Mesenchymal stem cell (in vitro differentiated cells and primary cell): ENCODE data around the gene TRMT112.

Source experiments
- DNase-seq: peaks from one replicate; pipeline ENCODE4 v3.0.0-alpha.2; 2013
- H2AFZ ChIP-seq: one replicate; pipeline ENCODE4 v1.6.1; 2013; ENCODE audit warnings: low read depth, mild to moderate bottlenecking, control low read depth, inconsistent platforms, low read length, moderate library complexity
- H2AK5ac ChIP-seq: 2 replicates; pipeline ENCODE4 v1.6.1; 2013; ENCODE audit warnings: low read length, moderate library complexity, mild to moderate bottlenecking, inconsistent platforms; ENCODE audit not compliant: severe bottlenecking
- H2BK120ac ChIP-seq: one replicate; pipeline ENCODE4 v1.6.1; 2013; ENCODE audit warnings: low read depth, mild to moderate bottlenecking, inconsistent platforms, low read length, moderate library complexity
- H2BK12ac ChIP-seq, 2 experiments: one replicate each; pipeline ENCODE4 v1.6.1; 2013; ENCODE audit warnings: inconsistent platforms in 2 of 2, low read length in 2 of 2, mild to moderate bottlenecking in 2 of 2, moderate library complexity in 2 of 2, control low read depth in 1 of 2
- H2BK15ac ChIP-seq: one replicate; pipeline ENCODE4 v1.6.1; 2013; ENCODE audit warnings: mild to moderate bottlenecking, low read depth, inconsistent platforms; ENCODE audit not compliant: poor library complexity, severe bottlenecking
- H2BK5ac ChIP-seq: 2 replicates; pipeline ENCODE4 v1.6.1; 2013; ENCODE audit warnings: low read depth, mild to moderate bottlenecking, low read length, control low read depth, inconsistent platforms; ENCODE audit not compliant: poor library complexity, severe bottlenecking
- H3K14ac ChIP-seq, 2 experiments: one replicate each; pipeline ENCODE4 v1.6.1; 2013; ENCODE audit warnings: inconsistent platforms in 2 of 2, low read length in 2 of 2, control low read depth in 1 of 2, mild to moderate bottlenecking in 1 of 2, moderate library complexity in 1 of 2
- H3K18ac ChIP-seq, 2 experiments: one replicate each; pipeline ENCODE4 v1.6.1; 2013; ENCODE audit warnings: inconsistent platforms in 2 of 2, low read length in 2 of 2, control low read depth in 1 of 2, low read depth in 1 of 2, mild to moderate bottlenecking in 1 of 2
- H3K23ac ChIP-seq, 2 experiments: one replicate each; pipeline ENCODE4 v1.6.1; 2013; ENCODE audit warnings: inconsistent platforms in 2 of 2, low read length in 2 of 2, mild to moderate bottlenecking in 2 of 2, moderate library complexity in 2 of 2, control low read depth in 1 of 2
- H3K27ac ChIP-seq: 2 replicates; pipeline ENCODE4 v1.5.1; 2013; ENCODE audit warnings: mild to moderate bottlenecking, moderate library complexity, low read length, control low read depth, inconsistent platforms; ENCODE audit not compliant: poor library complexity, severe bottlenecking
- H3K27me3 ChIP-seq, 2 experiments: 2 replicates each; pipeline versions ENCODE4 v1.6.1 to v1.7.0; 2013; ENCODE audit warnings: low read length in 2 of 2, mild to moderate bottlenecking in 2 of 2, moderate library complexity in 2 of 2, control low read depth in 1 of 2, inconsistent platforms in 1 of 2; ENCODE audit not compliant: control insufficient read depth in 1 of 2, insufficient read depth in 1 of 2
- H3K36me3 ChIP-seq, 2 experiments: 2 replicates each; pipeline versions ENCODE4 v1.6.1 to v1.7.0; 2013; ENCODE audit warnings: low read length in 2 of 2, control low read depth in 1 of 2, inconsistent platforms in 1 of 2, low read depth in 1 of 2, mild to moderate bottlenecking in 1 of 2; ENCODE audit not compliant: insufficient read depth in 2 of 2, control insufficient read depth in 1 of 2
- H3K4ac ChIP-seq, 2 experiments: one replicate each; pipeline ENCODE4 v1.6.1; 2013; ENCODE audit warnings: inconsistent platforms in 2 of 2, low read length in 2 of 2, mild to moderate bottlenecking in 2 of 2, moderate library complexity in 2 of 2, control low read depth in 1 of 2, low read depth in 1 of 2
- H3K4me1 ChIP-seq: 2 replicates; pipeline ENCODE4 v1.6.1; 2013; ENCODE audit warnings: low read depth, low read length, control low read depth; ENCODE audit not compliant: control insufficient read depth, insufficient read depth
- H3K4me2 ChIP-seq: 2 replicates; pipeline ENCODE4 v1.6.1; 2013; ENCODE audit warnings: low read length, mild to moderate bottlenecking, inconsistent platforms; ENCODE audit not compliant: poor library complexity, severe bottlenecking
- H3K4me3 ChIP-seq, 2 experiments: 2 replicates each; pipeline versions ENCODE4 v1.5.1 to v1.7.0; 2013; ENCODE audit warnings: low read length in 2 of 2, mild to moderate bottlenecking in 2 of 2, control low read depth in 1 of 2, low read depth in 1 of 2; ENCODE audit not compliant: insufficient read depth in 1 of 2
- H3K79me1 ChIP-seq: replicated peaks from 2 replicates; pipeline ENCODE4 v1.6.1; 2013; ENCODE audit warnings: mild to moderate bottlenecking, control low read depth, low read length, inconsistent platforms; ENCODE audit not compliant: poor library complexity, severe bottlenecking
- H3K9ac ChIP-seq: 2 replicates; pipeline ENCODE4 v1.7.0; 2013; ENCODE audit warnings: mild to moderate bottlenecking, low read length, moderate library complexity
- H3K9me3 ChIP-seq: 2 replicates; pipeline ENCODE4 v1.7.0; 2013; ENCODE audit warnings: mild to moderate bottlenecking, low read length; ENCODE audit not compliant: control insufficient read depth
- H4K8ac ChIP-seq: one replicate; pipeline ENCODE4 v1.6.1; 2013; ENCODE audit warnings: inconsistent platforms, mild to moderate bottlenecking, low read length, moderate library complexity
- H4K91ac ChIP-seq: one replicate; pipeline ENCODE4 v1.6.1; 2013; ENCODE audit warnings: mild to moderate bottlenecking, low read length, inconsistent platforms
- WGBS: methylation state at CpG from one replicate; pipeline ENCODE4 v1.1.7; 2013; ENCODE audit warnings: mixed read lengths; 5-methylcytosine and 5-hydroxymethylcytosine counted together

The TRMT112 gene

DNA sequence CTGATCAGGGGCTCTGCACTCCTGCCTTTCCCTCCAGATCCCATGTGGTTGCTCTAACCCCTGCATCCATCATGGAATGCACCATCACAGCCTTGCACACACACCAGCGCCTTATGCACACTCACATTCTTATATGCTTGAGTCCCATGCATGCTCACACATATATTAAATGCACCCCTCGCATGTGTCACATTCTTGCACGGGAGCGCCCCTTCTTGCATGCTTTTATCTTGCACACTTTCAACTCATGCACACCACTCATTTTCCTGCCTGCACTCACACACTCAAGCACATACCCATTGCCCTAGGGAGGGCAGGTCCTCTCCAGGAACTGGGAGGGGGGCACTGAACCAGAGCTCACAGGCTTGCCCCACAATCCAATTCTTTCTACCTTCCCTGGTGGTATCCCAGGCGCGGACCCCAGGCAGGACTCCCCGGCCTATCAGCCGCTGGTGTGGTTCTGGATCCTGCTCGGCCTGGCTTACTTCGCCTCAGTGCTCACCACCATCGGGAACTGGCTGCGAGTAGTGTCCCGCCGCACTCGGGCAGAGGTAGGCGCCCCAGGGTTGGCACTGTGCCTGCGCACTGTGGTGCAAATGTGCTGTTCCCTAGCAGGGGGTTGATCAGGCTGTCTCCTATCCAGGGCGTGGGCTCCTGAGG lies 19.5 kb downstream of the TRMT112 start:
- Histone ChIP-seq H3K79me1 (no peaks in the 10 kb centered on the region), H3K4me3 (no peak overlapping the region), H2AK5ac (no peak overlapping the region), H4K8ac (no peak overlapping the region), H3K36me3 (no peaks in the 10 kb centered on the region), H3K18ac (no peak overlapping the region), H3K9ac (no peak overlapping the region), H2BK12ac (no peak overlapping the region), H2BK15ac (no peak overlapping the region), H3K23ac (peak overlapping the region in 1 of 2 experiments; percentile 43), H4K91ac (no peak overlapping the region), H2AFZ (no peak overlapping the region), H3K9me3 (no peaks in the 10 kb centered on the region), H3K4ac (no peak overlapping the region), H3K4me2 (no peak overlapping the region), H2BK120ac (no peak overlapping the region), H3K4me1 (peaks cover 19% of the 10 kb centered on the region), H3K27ac (no peak overlapping the region), H3K27me3 (peaks cover 72 to 75% of the 10 kb centered on the region in 2 experiments), H3K14ac (no peak overlapping the region), H2BK5ac (no peak overlapping the region)
- 55% methylated on average over 18 of the region's 18 CpGs for WGBS
- DNase-seq: no peak

- Histone ChIP-seq H3K4me1 (peaks cover 24% of the 10 kb centered on the region), H3K27ac (no peak overlapping the region), H3K4ac (no peak overlapping the region), H2BK12ac (no peak overlapping the region), H3K9ac (no peak overlapping the region), H4K8ac (no peak overlapping the region), H2AFZ (no peak overlapping the region), H3K14ac (no peak overlapping the region), H3K18ac (no peak overlapping the region), H3K36me3 (no peaks in the 10 kb centered on the region), H3K27me3 (peaks cover 80 to 81% of the 10 kb centered on the region in 2 experiments), H3K9me3 (no peaks in the 10 kb centered on the region), H3K79me1 (no peaks in the 10 kb centered on the region), H4K91ac (no peak overlapping the region), H3K23ac (no peak overlapping the region), H2BK5ac (no peak overlapping the region), H2BK120ac (no peak overlapping the region), H3K4me3 (no peak overlapping the region), H3K4me2 (no peak overlapping the region), H2BK15ac (no peak overlapping the region), H2AK5ac (no peak overlapping the region)
- DNase-seq: no peak
- WGBS: 18% methylated on average over 28 of the region's 34 CpGs
Measured at GRCh38 chr11:64296830-64297698, 20.3 kb downstream of the TRMT112 start.

DNA sequence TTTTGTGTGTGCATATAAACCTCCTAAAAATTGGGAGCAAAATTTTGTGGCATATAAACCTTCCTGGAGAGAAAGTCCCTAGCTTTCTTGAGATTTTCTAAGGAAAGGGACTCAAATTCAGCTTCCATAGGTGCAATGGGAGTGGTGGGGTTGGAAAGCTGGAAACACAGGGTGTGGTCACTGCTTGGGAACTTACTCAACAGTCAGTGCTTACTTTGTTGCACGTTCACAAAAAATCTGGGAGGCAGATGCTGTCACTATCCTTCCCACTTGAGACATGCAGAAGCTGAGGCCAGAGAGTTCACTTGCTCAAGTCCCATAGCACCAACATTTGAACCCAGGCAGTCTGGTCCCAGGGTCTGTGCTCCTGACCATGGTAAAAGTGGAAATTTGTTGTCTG lies 21.1 kb downstream of the TRMT112 start:
- Histone ChIP-seq H2BK5ac (no peak overlapping the region), H3K27ac (no peak overlapping the region), H3K4ac (no peak overlapping the region), H3K23ac (no peak overlapping the region), H3K9me3 (no peaks in the 10 kb centered on the region), H4K91ac (no peak overlapping the region), H3K18ac (no peak overlapping the region), H2BK15ac (no peak overlapping the region), H3K4me1 (peaks cover 32% of the 10 kb centered on the region), H3K4me2 (no peak overlapping the region), H2AK5ac (no peak overlapping the region), H3K14ac (no peak overlapping the region), H4K8ac (no peak overlapping the region), H2AFZ (no peak overlapping the region), H3K9ac (no peak overlapping the region), H2BK120ac (no peak overlapping the region), H3K4me3 (no peak overlapping the region), H3K79me1 (peaks cover 1% of the 10 kb centered on the region), H3K27me3 (peaks cover 82 to 87% of the 10 kb centered on the region in 2 experiments), H3K36me3 (peaks cover 0 to 1% of the 10 kb centered on the region in 2 experiments), H2BK12ac (no peak overlapping the region)
- 22% methylated on average over 1 of the region's 1 CpG for WGBS
- no peak for DNase-seq

DNA sequence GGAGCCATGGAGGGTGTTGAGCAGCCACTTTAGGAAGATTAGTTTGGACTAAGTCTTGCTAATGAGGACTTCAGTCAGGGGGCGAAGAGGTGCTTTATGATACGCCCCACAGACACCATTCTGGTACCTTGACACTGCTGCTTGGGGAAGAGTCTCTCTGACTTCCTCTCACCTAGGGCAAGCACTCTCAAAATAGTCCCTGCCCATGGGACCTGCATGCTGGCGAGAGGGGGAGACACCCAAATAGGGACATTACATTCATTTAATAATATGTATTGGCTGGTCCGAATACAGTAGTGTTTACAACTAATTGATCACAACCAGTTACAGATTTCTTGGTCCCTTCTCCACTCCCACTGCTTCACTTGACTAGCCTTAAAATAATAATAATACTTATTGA lies 21.6 kb downstream of the TRMT112 start:
- H3K4ac ChIP-seq: no peak overlapping the region
- H3K4me3 ChIP-seq: no peak overlapping the region
- no peak overlapping the region for H2AK5ac ChIP-seq
- peaks cover 0 to 2% of the 10 kb centered on the region in 2 experiments for H3K36me3 ChIP-seq
- 61% methylated on average over 2 of the region's 4 CpGs for WGBS
- H3K27ac ChIP-seq: no peak overlapping the region
- no peak overlapping the region for H2BK12ac ChIP-seq
- DNase-seq: no peak
- no peak overlapping the region for H3K4me2 ChIP-seq
- no peak overlapping the region for H2BK120ac ChIP-seq
- no peak overlapping the region for H2BK5ac ChIP-seq
- H3K27me3 ChIP-seq: peaks cover 85 to 91% of the 10 kb centered on the region in 2 experiments
- H3K9ac ChIP-seq: no peak overlapping the region
- H3K14ac ChIP-seq: no peak overlapping the region
- H3K18ac ChIP-seq: no peak overlapping the region
- H2BK15ac ChIP-seq: no peak overlapping the region
- H2AFZ ChIP-seq: no peak overlapping the region
- H4K91ac ChIP-seq: no peak overlapping the region
- peaks cover 33% of the 10 kb centered on the region for H3K4me1 ChIP-seq
- no peak overlapping the region for H4K8ac ChIP-seq
- H3K23ac ChIP-seq: no peak overlapping the region
- peaks cover 1% of the 10 kb centered on the region for H3K79me1 ChIP-seq
- no peaks in the 10 kb centered on the region for H3K9me3 ChIP-seq
